OCI-LY1 (cell line): ENCODE results near the gene CMTM7.

Source experiments
- CTCF ChIP-seq: fragments of 200-600 bp; sonication (generic), shearing (Covaris generic); IDR thresholded peaks from 2 replicates; pipeline ENCODE4 v1.5.1; 2017; ENCODE audit warnings: mild to moderate bottlenecking, antibody characterized with exemption, low read length, moderate library complexity, mixed read lengths
- EZH2 ChIP-seq: fragments of 200-600 bp; sonication (generic), shearing (Covaris generic); IDR thresholded peaks from 2 replicates; pipeline ENCODE4 v1.8.0; 2017; ENCODE audit warnings: borderline replicate concordance, mixed run types, mild to moderate bottlenecking, antibody characterized with exemption, low read length, moderate library complexity, mixed read lengths

DNA sequence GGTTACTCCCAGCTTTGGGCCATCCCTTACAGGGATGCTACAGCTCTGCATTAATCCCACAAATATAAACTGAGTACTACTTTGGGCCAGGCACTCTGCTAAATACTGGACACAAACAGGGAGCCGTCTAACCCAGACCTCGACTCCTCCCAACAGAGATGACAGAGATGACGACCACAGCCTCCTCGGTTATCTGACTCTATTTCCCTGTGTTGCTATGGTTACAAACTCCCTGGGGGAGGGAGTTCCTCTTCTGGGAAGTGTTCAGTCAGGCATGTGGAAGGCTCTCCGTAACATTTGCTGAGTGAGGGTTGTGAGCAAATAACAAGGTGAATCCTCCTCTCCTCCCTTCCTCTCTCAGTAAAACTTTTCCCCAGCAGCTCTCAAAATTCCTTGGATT is 6.7 kb upstream of the CMTM7 start:
- TF ChIP-seq CTCF, result no peak
- TF ChIP-seq EZH2, result no peak
